GM12873 (cell line): ENCODE results near the gene HSD17B1.

Experiments used
- CTCF ChIP-seq: IDR thresholded peaks from 2 replicates; pipeline ENCODE4 v1.5.1; 2012; ENCODE audit warnings: low read depth, mild to moderate bottlenecking, moderate library complexity, low read length, control low read depth; ENCODE audit not compliant: insufficient read depth; ENCODE audit errors: missing control alignments

HSD17B1 gene

DNA sequence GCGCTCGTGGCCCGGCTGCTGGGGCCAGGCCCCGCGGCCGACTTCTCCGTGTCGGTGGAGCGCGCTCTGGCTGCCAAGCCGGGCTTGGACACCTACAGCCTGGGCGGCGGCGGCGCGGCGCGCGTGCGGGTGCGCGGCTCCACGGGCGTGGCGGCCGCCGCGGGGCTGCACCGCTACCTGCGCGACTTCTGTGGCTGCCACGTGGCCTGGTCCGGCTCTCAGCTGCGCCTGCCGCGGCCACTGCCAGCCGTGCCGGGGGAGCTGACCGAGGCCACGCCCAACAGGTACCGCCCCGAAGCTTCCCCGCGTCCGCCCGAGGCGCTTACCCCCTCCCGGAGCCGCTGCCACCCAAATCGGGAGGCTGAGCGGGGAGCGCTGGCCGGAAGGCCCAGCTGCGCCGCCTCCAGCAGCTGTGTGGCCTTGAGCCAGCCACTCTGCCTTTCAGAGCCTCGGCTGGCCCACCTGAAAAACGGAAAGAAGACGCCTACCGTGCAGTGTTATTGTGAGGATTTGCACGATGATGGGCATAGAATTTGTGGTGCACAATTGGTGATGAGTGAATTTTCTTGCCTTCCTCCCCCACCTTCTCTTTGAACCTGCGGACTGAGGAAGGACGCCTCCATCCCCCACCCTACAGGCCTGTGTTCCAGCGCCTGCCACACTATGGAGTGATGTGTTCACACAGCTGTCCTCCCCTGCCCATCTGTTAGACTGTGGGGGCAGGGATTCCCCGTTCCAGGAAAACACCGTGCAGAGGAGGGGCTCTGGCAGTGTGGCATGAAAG is 16.2 kb upstream of the HSD17B1 start:
- no peak for TF ChIP-seq CTCF

DNA sequence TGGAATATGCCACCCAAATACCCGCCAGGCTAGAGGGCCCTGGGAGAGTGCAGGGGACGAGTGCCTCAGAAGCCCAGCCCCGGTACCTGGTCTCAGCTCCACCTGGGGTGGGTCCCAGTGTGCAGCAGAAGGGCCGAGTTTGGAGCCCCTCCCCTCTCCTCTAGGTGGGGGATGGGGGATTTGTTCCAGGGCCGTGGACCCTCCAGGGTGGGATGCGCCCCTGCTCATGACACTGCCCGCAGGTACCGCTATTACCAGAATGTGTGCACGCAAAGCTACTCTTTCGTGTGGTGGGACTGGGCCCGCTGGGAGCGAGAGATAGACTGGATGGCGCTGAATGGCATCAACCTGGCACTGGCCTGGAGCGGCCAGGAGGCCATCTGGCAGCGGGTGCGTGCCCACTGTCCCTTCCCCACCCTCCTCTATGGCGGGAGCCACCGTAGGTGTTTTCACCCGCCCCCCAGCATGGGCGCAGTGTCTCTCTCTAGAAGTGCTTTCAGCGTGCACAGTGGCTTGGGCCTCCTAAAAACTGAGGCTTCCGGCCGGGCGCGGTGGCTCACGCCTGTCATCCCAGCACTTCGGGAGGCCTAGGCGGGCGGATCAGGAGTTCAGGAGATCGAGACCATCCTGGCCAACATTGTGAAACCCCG is 15.4 kb upstream of the HSD17B1 start:
- TF ChIP-seq CTCF: no peak

- TF ChIP-seq CTCF: no peak
Measured at GRCh38 chr17:42537826-42538451, 14.8 kb upstream of the HSD17B1 start.

- no peak for TF ChIP-seq CTCF
Measured at GRCh38 chr17:42538482-42538881, 14.2 kb upstream of the HSD17B1 start.

DNA sequence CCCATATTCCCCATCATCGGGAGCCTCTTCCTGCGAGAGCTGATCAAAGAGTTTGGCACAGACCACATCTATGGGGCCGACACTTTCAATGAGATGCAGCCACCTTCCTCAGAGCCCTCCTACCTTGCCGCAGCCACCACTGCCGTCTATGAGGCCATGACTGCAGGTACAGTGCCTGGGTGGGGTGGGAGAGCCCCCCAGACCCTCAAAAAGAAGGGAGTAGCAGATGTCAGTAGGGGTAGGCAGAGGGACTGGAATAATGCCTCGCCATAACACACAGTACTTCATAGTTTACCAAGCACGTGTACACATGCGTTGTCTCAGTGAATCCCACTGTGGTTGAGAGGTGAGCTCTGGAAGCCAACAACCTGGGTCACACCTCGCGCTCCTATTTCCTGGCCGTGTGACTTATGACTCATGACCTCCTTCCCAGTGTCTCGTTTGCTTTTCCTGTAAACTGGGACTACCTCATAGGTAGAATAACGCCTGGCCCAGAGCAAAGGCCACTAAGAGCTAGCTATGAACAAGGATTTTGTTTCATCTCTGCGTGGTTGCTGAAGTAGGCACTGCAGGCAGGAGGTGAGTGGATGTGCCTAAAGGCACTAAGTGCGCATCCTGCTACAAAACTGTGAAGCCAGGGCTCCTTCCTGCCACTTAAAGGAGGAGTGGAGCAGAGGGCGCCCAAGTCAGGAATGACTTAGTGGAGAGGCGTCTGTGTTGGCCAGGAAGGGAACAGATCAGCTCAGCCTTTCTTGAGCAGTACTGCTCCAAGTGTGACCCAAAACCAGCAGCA is 11.5 kb upstream of the HSD17B1 start:
- no peak for TF ChIP-seq CTCF

DNA sequence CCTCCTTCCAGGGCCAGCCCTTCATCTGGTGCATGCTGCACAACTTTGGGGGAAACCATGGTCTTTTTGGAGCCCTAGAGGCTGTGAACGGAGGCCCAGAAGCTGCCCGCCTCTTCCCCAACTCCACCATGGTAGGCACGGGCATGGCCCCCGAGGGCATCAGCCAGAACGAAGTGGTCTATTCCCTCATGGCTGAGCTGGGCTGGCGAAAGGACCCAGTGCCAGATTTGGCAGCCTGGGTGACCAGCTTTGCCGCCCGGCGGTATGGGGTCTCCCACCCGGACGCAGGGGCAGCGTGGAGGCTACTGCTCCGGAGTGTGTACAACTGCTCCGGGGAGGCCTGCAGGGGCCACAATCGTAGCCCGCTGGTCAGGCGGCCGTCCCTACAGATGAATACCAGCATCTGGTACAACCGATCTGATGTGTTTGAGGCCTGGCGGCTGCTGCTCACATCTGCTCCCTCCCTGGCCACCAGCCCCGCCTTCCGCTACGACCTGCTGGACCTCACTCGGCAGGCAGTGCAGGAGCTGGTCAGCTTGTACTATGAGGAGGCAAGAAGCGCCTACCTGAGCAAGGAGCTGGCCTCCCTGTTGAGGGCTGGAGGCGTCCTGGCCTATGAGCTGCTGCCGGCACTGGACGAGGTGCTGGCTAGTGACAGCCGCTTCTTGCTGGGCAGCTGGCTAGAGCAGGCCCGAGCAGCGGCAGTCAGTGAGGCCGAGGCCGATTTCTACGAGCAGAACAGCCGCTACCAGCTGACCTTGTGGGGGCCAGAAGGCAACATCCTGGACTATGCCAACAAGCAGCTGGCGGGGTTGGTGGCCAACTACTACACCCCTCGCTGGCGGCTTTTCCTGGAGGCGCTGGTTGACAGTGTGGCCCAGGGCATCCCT is 9.3 kb upstream of the HSD17B1 start:
- no peak for TF ChIP-seq CTCF
